KG1 (cell line): ENCODE data around the gene TNFRSF4.
A peak's percentile ranks its signal among the peaks of the same experiment; 100 is the strongest.

Experiments
- DNase-seq: peaks from one replicate; lab custom pipeline; 2025; lab: John Stamatoyannopoulos, UW

Gene TNFRSF4

DNA sequence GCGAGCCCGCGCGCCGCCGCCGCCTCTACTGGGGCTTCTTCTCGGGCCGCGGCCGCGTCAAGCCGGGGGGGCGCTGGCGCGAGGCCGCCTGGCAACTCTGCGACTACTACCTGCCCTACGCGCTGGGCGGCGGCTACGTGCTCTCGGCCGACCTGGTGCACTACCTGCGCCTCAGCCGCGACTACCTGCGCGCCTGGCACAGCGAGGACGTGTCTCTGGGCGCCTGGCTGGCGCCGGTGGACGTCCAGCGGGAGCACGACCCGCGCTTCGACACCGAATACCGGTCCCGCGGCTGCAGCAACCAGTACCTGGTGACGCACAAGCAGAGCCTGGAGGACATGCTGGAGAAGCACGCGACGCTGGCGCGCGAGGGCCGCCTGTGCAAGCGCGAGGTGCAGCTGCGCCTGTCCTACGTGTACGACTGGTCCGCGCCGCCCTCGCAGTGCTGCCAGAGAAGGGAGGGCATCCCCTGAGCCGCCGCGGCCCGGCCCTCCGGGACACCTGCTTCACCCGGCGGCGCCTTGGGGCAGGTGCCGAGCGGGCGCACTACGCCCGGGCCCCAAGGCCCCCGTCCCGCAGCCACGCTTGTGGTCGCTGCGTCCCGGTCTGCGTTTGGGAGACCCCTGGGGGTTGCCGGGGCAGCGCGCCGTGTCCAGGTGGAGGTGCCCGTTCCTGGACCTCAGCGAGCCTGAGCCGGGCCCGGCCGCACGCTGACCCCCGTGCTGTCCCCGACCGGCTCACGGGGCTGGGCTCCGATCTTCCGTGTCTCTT is 19.0 kb upstream of the TNFRSF4 start:
- DNase-seq: no peak

GRCh38 chr1:1232208-1232795 is 18.3 kb upstream of the TNFRSF4 start, which contains the start of gene B3GALT6:
Gene B3GALT6 (plus strand): TSS chr1:1232237. CDS start chr1:1232279, 42 bp downstream.
- no peak for DNase-seq

DNA sequence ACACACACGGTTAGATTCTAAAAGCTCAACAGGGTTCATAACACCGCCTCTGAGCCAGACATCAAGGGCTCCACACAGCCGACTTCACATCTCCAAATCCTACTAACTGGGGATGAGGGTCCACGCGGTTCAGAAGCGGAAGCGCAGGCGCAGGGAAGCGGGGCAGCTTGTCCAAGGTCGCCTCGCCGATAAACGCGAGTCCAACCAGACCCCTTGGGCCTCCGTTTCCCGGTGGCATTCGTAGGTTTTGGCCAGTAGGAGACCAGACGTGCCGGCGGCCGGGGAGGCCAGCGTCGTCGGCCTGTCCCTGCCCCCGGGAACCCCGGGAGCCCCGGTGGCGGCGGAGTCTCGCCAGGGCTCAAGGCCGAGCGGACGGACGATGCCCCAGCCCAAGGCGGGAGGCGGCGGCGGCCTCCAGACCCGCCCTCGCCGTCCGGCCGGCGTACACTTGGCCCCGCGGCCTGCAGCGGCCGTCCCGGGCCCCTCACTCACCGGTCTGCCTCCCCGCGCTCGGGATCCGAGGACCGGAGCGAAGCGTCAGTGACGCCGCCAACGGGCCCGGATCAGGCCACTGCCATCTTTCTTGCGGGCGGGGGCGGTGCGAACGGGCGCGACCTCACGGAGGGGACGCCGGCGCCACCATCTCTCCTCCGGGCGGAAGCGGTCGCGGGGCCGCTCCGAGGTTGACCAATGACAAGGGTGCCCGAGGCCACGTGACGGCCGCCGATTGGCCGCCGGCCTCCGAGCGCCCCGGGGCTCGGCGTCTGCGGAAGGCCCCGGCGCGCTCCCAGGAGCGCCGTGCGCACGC is 17.7 kb upstream of the TNFRSF4 start, which contains the start of gene SDF4:
Gene SDF4, minus strand, starts transcription at position 602 of the 808 bp plus-strand sequence. CDS start 3,229 bp downstream, outside the sequence.
- peak; percentile 80 for DNase-seq

DNA sequence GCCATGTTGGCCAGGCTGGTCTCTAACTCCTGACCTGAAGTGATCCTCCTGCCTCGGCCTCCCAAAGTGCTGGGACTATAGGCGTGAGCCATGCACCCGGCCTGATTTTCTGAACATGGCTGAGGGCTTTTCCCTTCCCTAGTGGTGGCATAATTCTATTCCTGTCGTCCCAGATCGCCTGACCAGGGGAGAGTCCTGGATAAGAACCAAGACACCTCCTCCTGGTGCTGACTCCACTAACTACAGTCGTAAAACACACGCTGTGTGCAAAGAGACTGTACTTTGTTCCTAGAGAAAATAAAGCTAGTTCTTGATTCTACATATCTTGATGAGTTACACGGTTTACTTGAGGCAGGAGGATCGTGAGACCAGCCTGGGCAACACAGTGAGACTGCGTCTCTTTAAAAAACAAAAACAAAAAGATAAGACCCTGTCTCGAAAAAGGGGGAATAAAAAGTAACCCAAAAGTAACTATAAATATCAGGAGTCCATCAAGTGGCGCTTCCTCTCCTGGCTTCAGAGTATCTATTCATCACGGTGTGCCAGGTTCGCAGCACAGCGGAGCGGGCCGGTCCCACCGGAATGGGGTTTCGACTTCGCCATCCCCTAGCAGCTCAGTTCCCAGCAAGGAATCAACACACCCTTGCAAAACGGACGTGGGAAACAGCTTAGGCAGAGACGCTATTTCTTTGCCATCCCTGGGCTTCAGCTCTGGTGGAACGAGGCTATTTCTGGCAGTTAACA is 16.9 kb upstream of the TNFRSF4 start:
- DNase-seq: no peak

GRCh38 chr1:1229770-1230169 is 15.8 kb upstream of the TNFRSF4 start:
- no peak for DNase-seq

- DNase-seq: no peak
Measured at GRCh38 chr1:1228596-1229321, 14.8 kb upstream of the TNFRSF4 start.

DNA sequence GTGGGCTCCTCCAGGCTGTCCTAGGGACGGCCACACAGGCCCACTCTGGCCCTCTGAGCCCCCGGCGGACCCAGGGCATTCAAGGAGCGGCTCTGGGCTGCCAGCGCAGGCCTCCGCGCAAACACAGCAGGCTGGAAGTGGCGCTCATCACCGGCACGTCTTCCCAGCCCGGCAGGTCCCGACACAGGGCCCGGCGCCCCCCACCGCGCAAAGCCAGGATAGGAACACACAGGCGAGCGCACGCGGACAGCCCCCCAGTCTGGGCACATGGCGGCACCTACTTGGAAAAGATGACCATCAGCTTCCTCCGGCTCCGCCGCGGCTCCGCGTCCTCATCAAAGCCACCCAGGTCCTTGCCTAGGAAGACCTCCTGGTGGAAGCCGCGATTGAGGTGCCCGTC is 14.2 kb upstream of the TNFRSF4 start:
- DNase-seq: no peak

DNA sequence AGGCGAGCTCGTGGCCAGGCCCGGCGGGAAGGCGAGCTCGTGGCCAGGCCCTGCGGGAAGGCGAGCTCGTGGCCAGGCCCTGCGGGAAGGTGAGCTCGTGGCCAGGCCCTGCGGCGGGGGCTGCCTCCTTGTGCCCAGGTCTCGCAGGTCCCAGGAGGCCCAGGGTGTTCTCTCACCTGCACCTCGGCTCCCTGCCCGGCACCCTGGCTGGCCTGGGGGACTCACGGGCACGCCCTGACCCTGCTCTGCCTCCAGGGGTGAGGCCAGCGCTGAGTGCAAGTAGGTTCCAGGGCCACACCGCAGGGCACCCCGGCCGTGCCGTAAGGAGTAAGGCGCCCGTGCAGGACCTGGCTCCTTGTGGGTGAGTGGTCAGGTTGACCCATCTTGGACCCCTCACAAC is 13.4 kb upstream of the TNFRSF4 start:
- DNase-seq: no peak

DNA sequence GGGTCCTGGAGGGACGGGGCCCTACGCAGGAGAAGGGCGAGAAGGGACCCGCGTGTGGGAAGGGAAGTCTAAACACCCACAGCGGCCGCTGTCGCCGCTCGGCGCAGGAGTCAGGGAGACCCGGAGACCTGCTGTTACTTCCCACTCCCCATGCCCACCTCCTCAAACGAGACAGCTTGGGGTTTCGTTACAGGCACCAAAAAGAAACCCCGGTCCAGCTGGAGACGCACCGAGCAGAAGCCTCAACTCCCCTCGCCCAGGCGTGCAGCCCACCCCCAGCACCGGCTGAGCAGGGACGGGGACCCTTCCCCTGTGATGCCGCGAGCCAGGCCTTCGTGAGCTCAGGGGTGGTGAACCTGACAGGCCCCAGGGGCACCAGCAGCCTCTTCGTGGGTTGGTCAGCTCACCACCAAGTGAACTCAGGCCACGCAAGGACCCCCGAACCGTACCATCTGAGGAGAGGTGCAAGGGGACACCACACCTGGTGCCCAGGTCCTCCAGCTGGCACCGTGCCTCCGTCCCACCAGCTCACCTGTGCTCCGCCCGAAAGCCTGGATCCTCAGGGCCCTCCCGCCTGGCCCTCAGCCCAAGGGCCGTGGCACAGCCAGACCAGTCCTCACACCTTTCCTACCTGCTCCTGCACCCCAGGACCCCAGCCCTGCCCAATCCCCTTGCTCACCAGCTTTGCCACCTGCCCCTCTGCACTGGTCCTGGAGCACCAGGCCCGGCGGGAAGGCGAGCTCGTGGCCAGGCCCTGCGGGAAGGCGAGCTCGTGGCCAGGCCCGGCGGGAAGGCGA is 12.8 kb upstream of the TNFRSF4 start:
- DNase-seq: no peak

DNA sequence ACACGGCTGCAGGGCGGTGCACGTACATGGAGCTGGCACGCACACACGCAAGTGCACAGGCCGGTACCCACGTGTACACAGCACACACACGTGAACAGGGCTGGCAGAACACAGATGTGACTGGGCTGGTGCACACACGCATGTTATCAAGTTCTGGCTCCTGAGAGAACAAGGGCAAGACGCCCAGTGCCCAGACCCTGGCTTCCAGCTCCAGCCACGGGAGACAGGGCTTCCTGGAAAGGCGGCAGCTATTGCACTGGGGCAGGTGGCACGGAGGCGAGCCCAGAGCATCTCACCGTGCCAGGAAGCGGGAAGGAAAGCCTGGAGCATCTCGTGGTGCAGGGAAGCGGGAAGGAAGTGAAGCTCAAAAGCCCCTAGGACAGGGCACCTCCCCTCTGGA is 12.0 kb upstream of the TNFRSF4 start:
- DNase-seq: no peak

DNA sequence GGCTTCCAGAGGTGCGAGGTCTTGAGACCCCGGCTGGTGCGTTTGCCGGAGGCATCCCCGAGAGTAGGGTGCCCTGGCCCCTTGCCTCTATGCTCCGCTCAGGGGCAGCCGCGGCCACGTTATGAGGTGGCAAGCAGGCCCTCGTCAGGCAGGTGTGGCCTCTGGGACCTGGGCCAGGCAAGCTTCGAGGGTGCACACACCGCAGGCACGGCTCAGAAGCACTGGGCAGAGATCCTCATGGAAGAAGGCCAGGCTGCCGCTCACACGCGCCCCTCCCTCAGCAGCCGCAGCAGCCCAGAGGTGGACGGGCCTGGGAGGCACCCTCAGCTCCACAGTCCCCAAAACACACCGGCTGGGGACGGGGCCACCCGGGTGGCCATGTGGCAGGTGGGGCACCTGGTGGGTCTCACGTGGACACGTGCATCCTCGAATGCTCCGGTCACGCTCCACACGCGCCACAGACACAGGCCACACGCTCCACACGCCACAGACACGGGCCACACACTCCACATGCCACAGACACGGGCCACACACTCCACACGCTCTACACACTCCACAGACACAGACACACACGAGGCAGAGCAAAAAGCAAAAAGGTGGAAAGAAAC is 11.4 kb upstream of the TNFRSF4 start:
- DNase-seq: no peak

GRCh38 chr1:1223891-1224290 is 9.9 kb upstream of the TNFRSF4 start:
- DNase-seq: no peak

DNA sequence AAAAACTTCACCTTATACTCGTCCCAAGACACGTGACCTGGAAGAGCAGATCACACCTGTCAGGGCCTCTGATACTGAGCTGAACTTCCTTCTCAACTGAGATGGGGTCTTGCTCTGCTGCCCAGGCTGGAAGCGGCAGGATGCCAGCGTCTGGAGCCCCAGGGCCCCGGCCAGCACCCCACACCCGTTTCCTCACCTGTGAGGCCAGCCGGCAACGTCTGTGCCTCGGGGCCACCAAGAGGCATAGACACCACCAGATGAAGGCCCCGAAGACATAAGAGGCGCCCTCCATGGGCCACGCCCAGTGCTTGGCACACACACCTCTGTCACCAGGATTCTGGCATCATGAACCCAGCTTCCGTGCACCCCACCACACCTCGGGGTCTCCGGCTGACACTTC is 9.4 kb upstream of the TNFRSF4 start:
- no peak for DNase-seq

- no peak for DNase-seq
Measured at GRCh38 chr1:1222575-1223225, 8.7 kb upstream of the TNFRSF4 start.

DNA sequence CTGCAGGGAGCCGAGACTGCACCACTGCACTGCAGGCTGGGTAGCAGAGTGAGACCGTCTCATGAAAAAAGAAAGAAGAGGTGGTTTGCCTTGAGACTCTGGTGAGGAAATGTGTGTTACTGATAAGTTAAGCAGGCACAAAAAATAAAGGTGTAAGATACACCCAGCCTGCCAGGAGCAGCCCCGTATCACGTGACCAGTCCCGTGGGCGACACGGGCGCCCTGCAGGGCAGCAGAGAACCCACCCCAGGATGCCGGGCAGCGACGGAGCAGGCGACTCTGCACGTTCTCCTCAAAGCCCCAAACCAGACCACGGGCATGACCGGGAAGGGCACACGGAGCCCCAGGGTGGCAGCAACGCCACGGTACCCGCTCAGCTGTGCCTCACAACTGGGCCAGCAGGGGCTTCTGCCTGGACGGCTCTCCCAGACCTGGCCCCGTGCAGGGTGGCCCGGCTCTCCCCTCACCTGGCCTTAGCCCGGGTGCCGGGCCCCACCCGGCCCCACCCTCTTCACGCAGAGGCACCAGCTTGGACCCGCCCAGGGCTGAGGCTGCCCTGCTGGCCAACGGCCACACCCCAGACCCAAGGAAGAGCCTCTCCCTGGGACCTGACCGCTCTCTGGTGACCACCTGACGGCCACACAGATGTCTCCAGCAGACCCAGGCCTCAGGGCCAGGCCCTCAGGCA is 8.1 kb upstream of the TNFRSF4 start:
- DNase-seq: no peak

- no peak for DNase-seq
Measured at GRCh38 chr1:1220197-1220596, 6.2 kb upstream of the TNFRSF4 start.

DNA sequence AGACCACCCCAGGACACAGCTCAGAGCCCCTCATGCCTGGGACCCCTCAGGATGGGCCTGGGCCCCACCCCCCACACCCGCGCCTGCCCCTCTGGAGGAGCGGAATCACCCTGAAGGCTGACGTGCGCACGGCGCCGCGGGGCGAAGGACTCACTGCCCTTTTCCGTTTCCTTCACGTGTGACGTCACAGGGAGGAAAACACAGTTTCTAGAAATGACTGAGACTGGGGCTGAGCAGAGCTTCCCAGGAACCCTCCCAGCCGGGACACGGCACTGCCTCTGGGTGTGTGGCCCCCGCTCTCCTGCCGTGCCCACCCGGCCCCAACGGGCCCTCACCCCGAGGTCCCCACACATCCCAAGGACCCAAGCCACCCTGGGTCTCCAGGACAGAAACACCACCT is 5.4 kb upstream of the TNFRSF4 start:
- DNase-seq: no peak

GRCh38 chr1:1218524-1219200 is 4.7 kb upstream of the TNFRSF4 start:
- DNase-seq: no peak
